ENCODE data around the gene BCL11A.

GRCh38 chr2:60513191-60513590 lies 40.3 kb downstream of the BCL11A start:
- TF ChIP-seq REST (IDR thresholded peaks at IDR 0.05; ENCODE audit: borderline replicate concordance), result no peak
- no peak for TF ChIP-seq CTCF (IDR thresholded peaks at IDR 0.05; ENCODE audit: poor library complexity, severe bottlenecking)
